NB4 (cell line): ENCODE data around the gene PHKA1.
"Not testable (repeated sequence)": the region's sequence is repeated elsewhere in the genome, so short reads cannot be mapped to it uniquely, and the experiment has no call there.

Source experiments
- POLR2A ChIP-seq: IDR thresholded peaks from 2 replicates; pipeline ENCODE4 v1.6.1; 2011; ENCODE audit warnings: mild to moderate bottlenecking; ENCODE audit not compliant: insufficient read length; ENCODE audit errors: extremely low read depth
- TF ChIP-seq, protein P1 (sequence below): IDR thresholded peaks from one replicate; pipeline ENCODE4 v1.5.1; 2012; ENCODE audit warnings: low read depth, low read length

DNA sequence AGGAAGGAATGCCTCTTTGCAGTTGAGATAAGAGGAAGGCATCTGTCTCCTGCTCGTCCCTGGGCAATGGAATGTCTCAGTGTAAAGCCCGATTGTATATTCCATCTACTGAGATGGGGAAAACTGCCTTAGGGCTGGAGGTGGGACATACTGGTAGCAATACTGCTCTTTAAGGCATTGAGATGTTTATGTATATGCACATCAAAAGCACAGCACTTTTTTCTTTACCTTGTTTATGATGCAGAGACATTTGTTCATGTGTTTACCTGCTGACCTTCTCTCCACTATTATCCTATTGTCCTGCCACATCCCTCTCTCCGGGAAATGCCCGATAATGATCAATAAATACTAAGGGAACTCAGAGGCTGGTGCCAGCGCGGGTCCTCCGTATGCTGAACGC, 19.5 kb upstream of the PHKA1 start:
- TF ChIP-seq, protein P1, sequence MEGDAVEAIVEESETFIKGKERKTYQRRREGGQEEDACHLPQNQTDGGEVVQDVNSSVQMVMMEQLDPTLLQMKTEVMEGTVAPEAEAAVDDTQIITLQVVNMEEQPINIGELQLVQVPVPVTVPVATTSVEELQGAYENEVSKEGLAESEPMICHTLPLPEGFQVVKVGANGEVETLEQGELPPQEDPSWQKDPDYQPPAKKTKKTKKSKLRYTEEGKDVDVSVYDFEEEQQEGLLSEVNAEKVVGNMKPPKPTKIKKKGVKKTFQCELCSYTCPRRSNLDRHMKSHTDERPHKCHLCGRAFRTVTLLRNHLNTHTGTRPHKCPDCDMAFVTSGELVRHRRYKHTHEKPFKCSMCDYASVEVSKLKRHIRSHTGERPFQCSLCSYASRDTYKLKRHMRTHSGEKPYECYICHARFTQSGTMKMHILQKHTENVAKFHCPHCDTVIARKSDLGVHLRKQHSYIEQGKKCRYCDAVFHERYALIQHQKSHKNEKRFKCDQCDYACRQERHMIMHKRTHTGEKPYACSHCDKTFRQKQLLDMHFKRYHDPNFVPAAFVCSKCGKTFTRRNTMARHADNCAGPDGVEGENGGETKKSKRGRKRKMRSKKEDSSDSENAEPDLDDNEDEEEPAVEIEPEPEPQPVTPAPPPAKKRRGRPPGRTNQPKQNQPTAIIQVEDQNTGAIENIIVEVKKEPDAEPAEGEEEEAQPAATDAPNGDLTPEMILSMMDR = not testable (repeated sequence)
- TF ChIP-seq POLR2A = not testable (repeated sequence)
